Measurements from ENCODE around the gene NPAS3. TPM values are rescaled to one million over a fixed set of nuclear protein-coding genes. Genes with fewer than 3 reads are reported as not detected.

Gene NPAS3
- total and polyA plus RNA-seq, 2 of the 13 experiments (the other 11 are each of a cell fraction or from before 2014, with no cell fraction given), result not detected

- H3K4me3 ChIP-seq (replicated peaks in 1 of 3; ENCODE audit: insufficient read depth in 1 of 3, low read depth in 2 of 3, low read length in 3 of 3), result no peak overlapping the region
- DNase-seq (ENCODE audit: low spot score), result no peak
- ChIA-PET POLR2A (no interaction called here), CTCF (ENCODE audit: low intra/inter-chr PET ratio, low total read pairs) (no interaction called here)
- H3K27ac ChIP-seq (ENCODE audit: extremely low read length, insufficient read depth, low read length), result no peak overlapping the region
- H4K20me1 ChIP-seq (ENCODE audit: insufficient read depth, low read length), result no peaks in the 10 kb centered on the region
- H3K9me3 ChIP-seq (ENCODE audit: low read length), result no peaks in the 10 kb centered on the region
- intact Hi-C loops (cut with micrococcal nuclease; ENCODE audit: unreplicated experiment) (no loop called here), in situ Hi-C loops (cut with HindIII; ENCODE audit: extremely low pct_ligation_motif_present, low pct_unique_long_range_greater_than_20kb) (no loop called here)
- no peak overlapping the region for H2AFZ ChIP-seq (ENCODE audit: low read length)
- H3K79me2 ChIP-seq (ENCODE audit: insufficient read depth, low read length), result no peaks in the 10 kb centered on the region
- H3K4me2 ChIP-seq (ENCODE audit: low read depth, low read length), result no peak overlapping the region
- ATAC-seq, result no peak
- TF ChIP-seq PAWR (CRISPR knock-in tag; IDR thresholded peaks at IDR 0.05; ENCODE audit: borderline replicate concordance) (no peak), ZNF792 (CRISPR knock-in tag; IDR thresholded peaks at IDR 0.05) (no peak), ARNT (IDR thresholded peaks at IDR 0.05) (no peak), SSRP1 (CRISPR knock-in tag; IDR thresholded peaks at IDR 0.05) (no peak), ARID2 (CRISPR knock-in tag; IDR thresholded peaks at IDR 0.05; ENCODE audit: borderline replicate concordance) (no peak), THAP11 (CRISPR knock-in tag; IDR thresholded peaks at IDR 0.05) (no peak), FOXM1 (CRISPR knock-in tag; IDR thresholded peaks at IDR 0.05) (no peak), CREM (IDR thresholded peaks at IDR 0.05) (no peak), CREM (CRISPR knock-in tag; IDR thresholded peaks at IDR 0.05) (no peak), ZNF619 (CRISPR knock-in tag; IDR thresholded peaks at IDR 0.05) (no peak), FOXO4 (CRISPR knock-in tag; conservative IDR thresholded peaks at IDR 0.05) (no peak), ZNF281 (CRISPR knock-in tag; IDR thresholded peaks at IDR 0.05; ENCODE audit: borderline replicate concordance) (no peak), ARNT2 (CRISPR knock-in tag; IDR thresholded peaks at IDR 0.05; ENCODE audit: low read depth) (no peak)
- H3K9ac ChIP-seq (ENCODE audit: insufficient read depth, low read depth, low read length), result no peak overlapping the region
- no peaks in the 10 kb centered on the region; a peak in 1 of 5 replicates for H3K27me3 ChIP-seq (ENCODE audit: control insufficient read depth in 1 of 2, insufficient read depth in 2 of 2, low read length in 2 of 2)
- H3K4me1 ChIP-seq (ENCODE audit: insufficient read depth, low read length), result no peaks in the 10 kb centered on the region
- no TSS peak for BruUV-seq (replicated peaks)
- 2% methylated on average over 2 of the region's 2 CpGs for WGBS (ENCODE audit: low lambda C conversion rate)
- FAIRE-seq, result no peak
- no peaks in the 10 kb centered on the region for H3K36me3 ChIP-seq (replicated peaks in 1 of 2; ENCODE audit: control insufficient read depth in 1 of 2, insufficient read depth in 2 of 2, low read length in 2 of 2)
These were observed 417.5 kb downstream of the NPAS3 start for GRCh38 chr14:33356181-33356580.

All from HepG2 (cell line).